ENCODE measurements around the gene MEAK7.

GRCh38 chr16:84461029-84461412 lies 43.4 kb downstream of the MEAK7 start:
- TF ChIP-seq CTCF (IDR thresholded peaks at IDR 0.05): no peak
- TF ChIP-seq POLR2AphosphoS5 (IDR thresholded peaks at IDR 0.05): no peak
- no peak for TF ChIP-seq EP300 (IDR thresholded peaks at IDR 0.05)
